Adrenal gland (tissue), 5 donors: Measurements from ENCODE around the gene CPED1.

Experiments used
- CTCF ChIP-seq, 6 experiments: fragments of 450-650 bp in 4 of 6; fragments of 200-600 bp in 2 of 6; sonication (generic) in 1 of 6; IDR thresholded peaks; 1 replicate in 5 of 6; 2 replicates in 1 of 6; pipeline versions ENCODE4 v1.5.1 to v1.8.0; 2016 to 2021; ENCODE audit warnings: antibody characterized with exemption in 6 of 6, mild to moderate bottlenecking in 2 of 6, moderate library complexity in 1 of 6
- POLR2A ChIP-seq, 2 donors: fragments of 450-650 bp; IDR thresholded peaks; one replicate each; pipeline ENCODE4 v1.6.1; 2017; ENCODE audit warnings: antibody characterized with exemption in 2 of 2, mild to moderate bottlenecking in 2 of 2, moderate library complexity in 1 of 2
- donor health status: DM: no; HTN: no; CAD: no.

- TF ChIP-seq CTCF (IDR thresholded peaks at IDR 0.05) = no peak
- TF ChIP-seq POLR2A (IDR thresholded peaks at IDR 0.05) = no peak
These were observed 168.8 kb downstream of the CPED1 start for GRCh38 chr7:121157341-121157751.
